Islet precursor cell (in vitro differentiated cells): ENCODE measurements around the gene ASPG.

ENCODE experiments used
- DNase-seq: peaks from one replicate; pipeline ENCODE4 v3.0.0-alpha.2; 2018

ASPG gene

DNA sequence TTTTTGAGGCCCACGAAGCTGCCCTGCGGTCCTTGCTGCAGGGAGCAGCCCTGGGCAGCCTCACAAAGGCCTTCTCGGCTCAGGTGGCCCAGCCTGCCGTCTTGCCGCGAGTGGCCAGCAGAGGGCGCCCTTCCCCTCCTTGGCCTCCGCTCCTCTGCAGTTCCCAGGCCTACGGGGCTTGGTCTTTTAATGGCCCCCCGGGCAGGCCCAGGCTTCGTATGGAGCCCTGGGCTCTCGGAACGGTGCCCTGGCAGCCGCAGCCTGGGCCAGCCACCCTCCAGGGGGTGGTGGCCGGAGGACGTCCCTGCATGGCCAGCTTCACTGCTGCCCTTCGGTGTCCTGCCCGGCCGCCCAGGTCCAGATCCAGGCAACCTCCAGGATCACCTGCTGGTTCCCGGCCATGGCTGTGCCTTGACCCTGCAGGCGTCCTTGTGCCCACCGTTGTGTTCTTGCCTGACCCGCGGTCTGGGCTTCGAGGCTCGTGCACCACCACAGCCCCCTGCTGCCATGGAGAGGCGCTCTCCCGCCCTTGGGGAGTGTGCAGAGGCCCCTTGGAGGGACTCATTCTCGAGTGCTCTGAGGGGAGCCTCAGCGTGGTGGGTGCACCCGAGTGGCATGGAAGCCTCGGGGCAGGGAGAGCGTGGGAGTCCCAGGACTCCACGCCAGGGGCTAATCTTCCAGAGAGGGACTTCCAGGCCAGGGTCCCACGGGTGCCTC, 9.4 kb downstream of the ASPG start:
- DNase-seq, result peak; percentile 89

DNA sequence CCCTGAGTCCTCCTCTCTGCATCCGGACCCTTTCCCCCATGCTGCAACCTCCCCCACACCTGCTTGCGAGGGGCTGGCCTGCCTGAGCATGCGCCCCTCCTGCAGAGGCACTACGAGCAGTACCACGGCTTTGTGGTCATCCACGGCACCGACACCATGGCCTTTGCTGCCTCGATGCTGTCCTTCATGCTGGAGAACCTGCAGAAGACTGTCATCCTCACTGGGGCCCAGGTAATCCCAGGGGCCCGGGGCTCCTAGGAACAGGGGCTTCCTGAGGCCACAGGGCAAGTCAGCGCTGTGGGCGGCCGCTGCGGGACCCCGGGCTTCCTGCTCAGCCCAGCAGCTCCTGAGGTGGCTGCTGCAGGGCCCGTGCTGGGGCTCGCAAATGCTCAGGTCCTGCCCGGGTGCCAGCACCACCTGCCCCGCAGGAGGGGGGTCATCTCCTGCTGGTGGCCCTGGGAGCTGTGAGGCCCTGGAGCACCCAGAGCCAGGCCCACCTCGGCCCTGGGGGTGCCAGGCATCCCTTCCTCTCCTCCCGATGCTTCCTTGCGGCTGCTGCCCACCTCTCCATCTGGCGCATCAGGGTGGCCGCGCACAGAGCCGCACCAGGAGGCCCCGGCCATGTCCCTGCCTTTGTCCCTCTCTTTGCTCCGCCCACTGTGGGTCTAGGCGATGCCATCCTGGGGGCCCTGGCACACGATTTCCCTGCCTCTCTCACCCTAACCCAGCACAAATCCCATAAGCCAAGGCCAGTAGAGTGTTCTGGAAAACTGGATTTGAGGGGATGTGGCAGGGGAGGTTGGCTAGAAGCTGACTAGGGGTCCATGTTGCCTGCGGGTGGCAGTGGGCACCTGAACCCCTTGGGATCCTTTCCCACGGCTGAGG, 10.2 kb downstream of the ASPG start:
- no peak for DNase-seq

DNA sequence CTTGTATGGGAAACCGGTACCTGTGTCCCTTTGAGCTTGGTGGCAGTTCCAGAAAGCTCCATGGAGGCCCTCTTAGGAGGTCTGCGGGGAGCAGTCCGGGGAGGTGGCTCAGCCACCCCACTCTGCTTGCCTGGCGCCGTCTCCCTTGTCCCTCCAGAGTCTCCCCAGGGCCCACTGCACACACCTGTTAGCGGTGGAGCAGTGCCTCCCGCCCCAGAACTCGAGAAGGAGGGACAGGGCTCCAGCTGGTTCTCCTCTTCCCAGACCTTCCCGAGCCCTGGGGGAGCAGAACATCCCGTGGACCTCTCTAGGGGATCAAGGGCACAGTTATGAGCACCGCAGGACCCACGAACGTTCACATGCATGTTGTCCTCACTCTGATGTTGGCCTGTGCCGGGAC, 10.8 kb downstream of the ASPG start:
- DNase-seq, result no peak

DNA sequence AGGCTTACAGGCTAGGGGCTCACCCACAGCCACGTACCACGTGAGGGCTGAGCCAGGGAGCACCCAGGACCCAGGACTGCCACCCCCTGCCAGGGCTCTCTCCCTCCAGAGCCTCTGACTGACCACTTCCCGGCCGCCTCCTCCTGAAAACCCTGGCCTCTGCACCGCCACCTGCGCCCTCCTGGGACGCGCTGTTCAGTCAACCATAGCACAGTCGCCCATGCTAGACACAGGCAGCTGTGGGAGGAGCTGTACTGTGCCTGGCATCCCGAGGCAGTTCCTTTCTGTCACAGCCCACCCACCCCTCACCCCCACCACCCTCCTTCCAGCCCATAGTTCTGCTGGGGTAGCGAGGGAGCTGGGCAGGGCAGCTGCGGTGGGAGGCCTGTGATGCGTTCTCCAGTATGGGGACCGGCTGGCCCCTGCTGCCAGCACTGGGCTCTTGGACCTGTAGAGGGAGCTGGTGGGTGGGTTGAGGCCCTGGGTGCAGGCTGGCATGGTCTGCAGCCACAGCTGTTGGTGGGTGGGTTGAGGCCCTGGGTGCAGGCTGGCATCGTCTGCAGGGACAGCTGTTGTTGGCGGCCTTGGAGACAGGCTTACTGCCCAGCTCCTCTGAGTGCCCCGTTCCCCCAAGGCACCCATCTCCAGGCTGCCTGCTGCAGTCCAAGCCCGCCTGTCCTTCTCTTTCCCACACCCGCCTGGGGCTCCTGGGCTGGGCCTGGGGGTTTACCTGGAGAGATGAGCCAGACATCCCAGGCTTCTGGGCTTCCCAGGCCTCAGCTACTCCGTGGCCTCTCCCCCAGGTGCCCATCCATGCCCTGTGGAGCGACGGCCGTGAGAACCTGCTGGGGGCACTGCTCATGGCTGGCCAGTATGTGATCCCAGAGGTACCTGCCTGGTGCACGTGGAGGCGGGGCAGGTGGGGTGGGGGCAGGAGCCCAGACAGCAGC, 11.5 kb downstream of the ASPG start:
- no peak for DNase-seq

DNA sequence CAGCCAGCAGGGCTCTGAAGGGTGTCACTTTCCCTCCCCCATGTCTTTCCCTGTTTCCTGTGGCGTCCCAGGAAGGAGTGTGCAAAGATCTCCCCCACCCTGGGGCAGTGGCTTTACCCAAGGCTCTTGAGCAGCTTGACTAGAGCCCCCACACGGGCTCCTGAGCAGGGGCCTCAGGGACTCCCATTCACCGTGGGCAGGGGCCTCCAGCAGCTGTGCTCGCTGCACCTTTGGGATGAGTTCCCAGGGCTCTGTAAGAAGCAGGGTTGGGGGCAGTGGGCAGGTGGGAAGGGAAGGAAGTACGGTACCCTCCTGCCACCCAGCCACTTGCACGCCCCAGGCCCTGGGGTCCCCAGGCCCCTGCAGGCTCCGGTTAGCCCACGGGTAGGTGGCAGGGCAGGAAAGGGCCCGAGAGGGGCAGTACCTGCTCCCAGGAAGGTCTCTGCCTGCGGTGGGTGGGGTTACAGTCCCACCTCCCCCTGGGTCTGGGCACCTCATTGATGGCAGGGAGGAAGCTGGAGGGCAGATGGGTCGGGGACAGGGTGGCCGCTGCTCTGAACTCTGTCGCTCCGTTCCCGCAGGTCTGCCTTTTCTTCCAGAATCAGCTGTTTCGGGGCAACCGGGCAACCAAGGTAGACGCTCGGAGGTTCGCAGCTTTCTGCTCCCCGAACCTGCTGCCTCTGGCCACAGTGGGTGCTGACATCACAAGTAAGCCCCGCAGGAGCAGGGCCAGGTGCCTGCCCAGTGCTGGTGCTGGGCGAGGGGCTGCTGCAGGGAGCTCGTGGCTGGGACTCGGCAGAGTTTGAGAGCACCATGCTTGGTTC, 13.0 kb downstream of the ASPG start:
- no peak for DNase-seq

DNA sequence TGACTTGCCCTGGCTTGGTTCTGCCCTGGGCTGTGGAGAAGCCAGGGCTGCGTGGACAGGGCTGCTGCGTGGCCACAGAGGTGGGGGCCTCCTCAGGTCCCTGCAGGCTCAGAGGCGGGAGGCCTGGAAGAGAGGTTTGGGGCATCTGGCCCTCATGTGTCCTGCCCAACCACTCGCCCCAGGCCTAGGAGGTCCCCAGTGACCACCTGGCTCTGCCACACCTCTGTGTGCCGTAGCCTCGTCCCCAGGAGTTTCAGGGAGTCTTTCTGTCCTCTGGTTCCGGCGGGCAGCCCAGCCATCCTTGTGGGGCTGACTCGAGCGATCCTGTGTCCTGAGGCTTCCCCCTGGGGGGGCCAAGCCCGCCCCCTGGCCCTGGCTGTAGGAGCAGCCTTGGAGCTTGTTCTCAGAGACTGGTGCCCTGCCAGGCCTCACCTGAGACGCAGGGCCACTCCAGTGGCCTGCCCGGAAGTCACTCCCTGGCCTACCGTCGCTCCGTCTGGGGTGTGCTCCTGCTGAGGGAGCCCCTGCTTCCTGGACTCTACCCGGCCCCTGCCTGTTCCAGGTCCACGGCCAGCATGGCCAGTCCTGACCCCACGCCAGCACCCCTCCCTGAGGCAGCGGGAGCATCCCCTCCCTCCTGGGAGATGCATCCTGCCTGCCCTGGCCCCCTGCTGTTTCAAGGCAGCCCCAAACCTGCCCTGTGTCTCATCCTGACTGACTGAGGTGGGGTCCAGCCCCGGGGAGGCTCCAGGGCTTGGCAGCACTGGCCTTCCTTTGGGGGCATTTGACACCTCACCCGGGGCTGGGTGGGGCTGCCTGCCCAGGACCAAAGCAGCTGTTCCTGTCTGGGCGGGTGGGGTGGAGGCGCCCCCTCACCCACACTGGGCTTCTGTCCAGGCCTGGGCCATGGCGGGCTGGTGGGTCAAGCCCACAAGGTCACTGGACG, 13.9 kb downstream of the ASPG start:
- no peak for DNase-seq

DNA sequence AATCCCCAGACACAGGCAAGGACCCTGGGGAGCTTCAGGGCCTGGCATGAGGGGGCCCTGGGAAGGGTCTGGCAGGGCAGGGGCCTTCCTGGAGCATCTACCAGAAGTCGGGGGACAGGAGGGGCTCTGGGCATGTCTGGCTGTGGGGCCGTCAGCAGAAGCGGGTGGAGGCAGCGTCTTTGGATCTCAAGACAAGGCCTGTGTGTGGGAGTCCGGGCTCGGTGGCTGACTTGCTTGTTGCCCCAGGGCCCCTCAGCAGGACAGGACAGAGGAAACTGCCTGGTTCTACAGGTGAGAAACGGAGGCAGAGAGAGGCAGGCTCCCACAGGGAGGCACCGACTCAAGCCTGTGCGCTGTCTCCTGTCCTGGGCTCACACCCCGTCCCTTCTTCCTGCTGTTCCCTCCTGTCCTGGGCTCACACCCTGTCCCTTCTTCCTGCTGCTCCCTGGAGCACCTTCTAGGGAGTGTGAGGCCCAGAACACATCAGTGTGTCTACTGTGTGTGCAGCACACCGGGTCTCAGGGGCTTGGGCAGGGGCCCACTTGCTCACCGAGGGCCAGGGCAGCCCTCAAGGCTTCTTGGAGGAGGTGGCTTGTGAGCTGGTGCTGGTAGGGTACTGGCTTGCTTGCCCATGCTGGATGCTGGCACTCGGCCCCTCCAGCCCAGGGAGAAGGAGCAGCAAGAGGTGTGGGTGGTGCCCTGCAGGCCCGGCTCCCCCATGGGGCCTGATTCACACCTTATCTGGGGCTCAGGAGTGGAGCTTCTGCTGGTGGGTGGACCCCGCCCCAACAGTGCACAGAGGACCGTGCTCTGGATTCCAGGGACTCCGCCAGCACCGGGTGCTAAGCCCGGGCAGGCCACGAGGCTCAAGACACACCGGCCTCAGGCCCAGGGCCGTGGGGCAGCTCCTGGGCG, 14.9 kb downstream of the ASPG start:
- DNase-seq, result peak; percentile 61

DNA sequence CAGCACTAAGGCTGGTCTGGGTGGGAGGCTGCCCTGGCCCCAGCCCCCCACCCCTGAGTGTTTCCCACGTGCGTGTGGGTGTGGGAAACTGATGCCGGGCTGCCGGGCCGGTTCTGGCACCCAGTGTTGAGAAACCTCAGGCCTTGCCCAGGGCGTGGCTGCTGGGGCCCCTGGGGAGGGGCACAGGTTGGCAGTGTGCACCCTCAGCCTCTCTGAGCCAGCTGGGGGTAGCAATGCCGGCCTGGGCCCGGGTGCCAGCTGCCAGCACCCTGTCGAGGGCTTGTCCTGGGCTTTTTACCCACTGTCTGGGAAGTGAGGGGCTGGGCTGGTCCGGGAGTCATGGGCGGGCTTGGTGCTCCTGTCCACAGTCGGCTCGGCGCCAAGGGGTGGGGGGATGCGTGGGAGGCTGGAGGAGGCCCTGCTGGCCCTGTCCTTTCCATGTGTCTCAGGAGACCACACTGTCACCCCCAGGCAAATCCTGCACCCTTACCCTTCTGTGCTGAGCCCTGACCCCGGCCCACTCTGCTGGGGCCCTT, 15.7 kb downstream of the ASPG start:
- no peak for DNase-seq

DNA sequence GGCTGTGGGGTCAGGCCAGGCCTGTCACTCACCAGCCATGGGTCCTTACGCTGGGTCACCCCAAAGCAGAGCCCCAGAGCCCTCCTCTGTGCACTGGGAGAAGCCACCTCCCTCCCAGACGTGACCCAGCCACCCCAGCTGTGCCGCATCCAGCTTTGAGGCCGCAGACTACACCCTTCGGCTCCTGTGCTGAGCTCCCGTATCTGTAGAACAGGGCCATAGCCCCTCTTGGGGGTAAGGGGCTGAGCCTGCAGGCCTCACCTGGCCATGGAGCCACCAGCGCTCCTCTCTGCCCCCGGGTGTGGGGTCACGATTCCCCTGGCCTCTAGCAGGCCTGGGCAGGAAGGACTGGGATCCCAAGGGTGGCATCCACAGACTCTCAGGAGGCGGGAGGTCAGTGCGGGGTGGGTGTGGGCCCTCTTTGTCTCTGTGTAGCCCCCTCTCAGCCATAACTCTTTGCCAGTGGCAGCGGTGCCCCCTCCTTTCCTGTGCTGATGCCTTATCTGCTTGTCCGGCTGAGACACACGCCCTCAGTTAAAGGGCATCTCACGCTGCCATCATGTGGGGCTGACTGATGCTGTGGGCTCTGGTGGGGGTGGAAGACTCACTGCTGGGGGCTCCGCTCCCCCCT, 16.3 kb downstream of the ASPG start:
- peak; percentile 46 for DNase-seq

DNA sequence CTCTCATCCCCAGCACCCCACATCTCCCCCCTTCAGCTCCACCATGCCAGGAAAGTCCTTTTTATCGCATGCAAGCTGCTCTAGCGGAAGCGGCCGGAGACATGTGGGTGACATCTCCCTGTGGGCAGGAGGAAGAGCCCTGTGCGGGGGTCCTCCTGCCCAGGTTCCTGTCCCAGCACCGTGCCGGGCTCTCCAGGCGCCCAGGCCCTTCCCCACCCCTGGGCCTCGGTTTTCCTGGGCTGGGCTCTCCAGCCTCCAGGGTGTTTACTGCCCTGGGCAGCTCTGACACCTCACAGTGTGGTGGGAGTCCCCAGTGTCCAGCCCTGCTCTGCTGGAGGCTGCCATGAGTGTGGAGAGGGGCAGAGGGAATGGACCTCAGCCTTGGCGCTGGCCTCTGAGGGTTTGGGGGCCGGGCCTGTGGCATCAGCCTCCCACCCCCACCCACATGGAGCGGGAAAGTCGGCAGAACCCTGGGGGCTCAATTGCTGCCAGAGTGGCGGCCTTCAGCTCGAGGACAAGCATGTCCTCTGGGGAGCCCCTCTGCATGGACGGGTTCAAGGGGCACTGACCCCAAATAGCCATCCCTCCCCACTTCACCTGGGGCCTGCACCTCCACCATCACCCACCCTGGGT, 16.9 kb downstream of the ASPG start:
- peak; percentile 41 for DNase-seq

DNA sequence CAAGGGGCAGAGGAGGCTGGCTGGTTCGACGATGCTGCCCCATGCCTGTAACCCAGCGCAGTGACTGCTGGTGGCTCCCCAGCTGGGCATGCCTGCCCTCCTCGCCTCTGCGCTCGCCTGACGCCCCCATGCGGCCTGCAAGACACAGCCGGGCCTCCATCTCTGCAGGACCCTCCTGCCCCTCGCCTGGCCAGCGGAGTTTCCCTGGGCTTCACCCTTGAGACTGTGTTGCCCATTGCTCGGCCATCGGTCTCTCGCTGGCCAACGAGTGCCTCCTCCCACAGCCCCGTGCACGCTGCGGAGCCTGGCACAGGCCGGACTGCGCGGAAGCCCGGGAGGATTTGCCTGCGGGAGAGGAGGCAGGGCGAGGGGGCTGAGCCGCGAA, 17.6 kb downstream of the ASPG start:
- peak; percentile 50 for DNase-seq

DNA sequence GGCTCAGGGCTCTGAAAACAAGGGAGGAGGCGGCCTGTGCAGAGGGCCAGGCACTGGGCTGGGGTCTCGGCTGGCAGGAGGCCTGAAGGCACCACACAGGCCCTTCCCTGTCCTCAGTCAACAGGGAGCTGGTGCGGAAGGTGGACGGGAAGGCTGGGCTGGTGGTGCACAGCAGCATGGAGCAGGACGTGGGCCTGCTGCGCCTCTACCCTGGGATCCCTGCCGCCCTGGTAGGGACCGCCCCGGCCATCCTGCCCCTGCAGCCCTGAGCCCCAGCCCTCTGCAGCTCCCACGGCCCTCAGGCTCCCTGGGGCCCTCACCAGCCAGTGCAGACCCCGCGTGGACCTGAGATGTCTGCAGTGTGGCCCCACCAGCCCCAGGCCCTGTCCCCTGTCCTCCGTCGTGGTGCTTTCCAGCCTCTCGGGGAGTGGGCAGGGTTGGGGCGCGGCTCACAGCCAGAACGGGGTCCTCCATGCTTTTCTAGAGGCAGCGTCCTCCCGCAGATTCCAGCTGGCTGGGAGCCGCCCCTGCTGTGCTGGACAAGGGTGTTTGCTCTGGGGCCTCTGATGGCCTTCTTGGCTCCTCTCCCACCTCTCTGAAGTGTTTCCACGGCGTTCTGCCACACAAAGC, 18.1 kb downstream of the ASPG start:
- peak; percentile 52 for DNase-seq

DNA sequence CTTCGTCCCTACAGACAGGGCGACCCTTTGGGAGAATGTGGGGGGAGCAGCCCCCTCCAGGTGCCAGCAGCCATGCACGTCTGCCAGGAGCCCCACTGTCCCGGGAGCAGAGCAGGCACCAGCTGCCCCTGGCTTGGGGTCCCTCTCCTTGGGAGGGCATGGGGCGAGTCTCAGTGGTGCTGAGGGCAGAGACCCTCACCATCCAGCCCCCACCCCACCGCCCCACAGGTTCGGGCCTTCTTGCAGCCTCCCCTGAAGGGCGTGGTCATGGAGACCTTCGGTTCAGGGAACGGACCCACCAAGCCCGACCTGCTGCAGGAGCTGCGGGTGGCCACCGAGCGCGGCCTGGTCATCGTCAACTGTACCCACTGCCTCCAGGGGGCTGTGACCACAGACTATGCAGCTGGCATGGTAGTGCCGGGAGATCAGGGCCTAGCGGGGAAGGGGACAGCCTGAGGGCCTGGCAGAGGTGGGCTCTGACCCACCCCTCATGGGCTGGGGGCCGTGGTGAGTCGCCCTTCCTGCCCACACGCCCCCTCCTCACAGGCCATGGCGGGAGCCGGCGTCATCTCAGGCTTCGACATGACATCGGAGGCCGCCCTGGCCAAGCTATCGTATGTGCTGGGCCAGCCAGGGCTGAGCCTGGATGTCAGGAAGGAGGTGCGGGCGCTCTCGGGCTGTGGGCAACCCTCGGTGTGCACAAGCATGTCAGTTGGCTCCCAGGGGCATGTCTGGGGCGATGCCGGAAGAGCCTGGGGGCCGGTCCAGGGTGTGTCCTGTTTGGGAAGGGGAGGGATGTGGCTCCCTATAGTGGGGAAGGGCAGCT, 18.8 kb downstream of the ASPG start:
- peak; percentile 53 for DNase-seq

DNA sequence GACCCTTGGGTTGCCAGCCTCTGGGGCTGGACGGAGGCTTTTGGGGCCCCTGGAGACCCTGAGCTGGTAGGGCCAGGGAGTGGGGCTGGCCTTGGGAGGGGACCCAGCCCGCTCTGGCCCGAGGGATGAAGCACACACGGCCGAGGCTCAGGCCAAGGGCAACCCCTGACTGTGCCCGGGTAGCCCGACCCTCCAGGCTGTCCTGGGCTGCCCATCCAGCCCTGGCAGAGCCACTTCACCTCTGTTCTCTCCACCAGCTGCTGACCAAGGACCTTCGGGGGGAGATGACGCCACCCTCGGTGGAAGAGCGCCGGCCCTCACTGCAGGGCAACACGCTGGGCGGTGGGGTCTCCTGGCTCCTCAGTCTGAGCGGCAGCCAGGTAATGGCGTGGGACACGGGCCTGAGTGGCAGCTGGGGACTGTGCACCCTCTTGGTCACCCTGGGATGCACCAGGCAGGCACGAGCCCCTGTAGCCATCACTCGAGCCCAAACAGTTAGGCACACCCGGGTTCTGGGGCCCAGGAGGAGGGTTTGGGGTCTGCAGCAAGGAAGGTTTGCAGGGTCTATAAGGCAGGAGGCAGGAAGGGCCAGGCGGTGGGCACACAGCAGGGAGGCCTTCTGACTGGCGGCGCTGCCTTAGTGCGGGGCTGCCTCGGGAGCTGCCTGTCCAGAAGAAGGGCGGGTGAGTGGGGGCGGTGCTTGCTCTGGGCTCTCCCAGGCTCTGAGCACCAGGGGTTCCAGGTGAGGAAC, 19.7 kb downstream of the ASPG start:
- DNase-seq, result no peak

DNA sequence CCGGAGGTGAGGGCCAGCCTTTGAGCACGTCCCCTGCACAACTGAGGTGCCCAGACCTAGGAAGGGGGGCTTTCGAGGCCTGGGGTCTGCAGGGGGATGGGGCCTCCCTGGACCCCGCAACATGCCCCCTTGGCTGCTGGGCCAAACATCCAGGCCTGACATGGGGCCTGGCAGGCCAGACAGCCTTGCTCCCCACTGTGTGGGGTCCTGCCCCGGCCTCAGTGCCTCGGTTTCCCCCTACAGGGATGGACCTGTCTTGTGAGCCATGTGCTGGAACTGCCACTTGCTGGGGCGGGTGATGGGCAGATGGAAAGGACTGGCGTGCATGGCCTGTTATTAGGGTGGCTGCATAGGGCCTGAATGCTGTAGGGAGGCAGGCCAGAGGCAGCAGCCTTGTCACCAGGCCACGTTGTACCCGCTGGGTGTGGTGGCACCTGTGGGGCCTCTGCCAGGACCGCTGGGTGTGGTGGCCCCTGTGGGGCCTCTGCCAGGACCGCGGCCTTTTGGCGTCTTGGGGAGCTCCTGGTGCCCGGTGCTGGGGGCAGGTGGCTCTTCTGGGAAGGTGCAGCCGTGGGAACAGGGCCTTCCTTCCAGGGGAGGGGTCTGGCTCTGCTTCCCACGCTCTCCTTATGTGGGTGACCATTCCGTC, 20.4 kb downstream of the ASPG start:
- DNase-seq, result no peak

DNA sequence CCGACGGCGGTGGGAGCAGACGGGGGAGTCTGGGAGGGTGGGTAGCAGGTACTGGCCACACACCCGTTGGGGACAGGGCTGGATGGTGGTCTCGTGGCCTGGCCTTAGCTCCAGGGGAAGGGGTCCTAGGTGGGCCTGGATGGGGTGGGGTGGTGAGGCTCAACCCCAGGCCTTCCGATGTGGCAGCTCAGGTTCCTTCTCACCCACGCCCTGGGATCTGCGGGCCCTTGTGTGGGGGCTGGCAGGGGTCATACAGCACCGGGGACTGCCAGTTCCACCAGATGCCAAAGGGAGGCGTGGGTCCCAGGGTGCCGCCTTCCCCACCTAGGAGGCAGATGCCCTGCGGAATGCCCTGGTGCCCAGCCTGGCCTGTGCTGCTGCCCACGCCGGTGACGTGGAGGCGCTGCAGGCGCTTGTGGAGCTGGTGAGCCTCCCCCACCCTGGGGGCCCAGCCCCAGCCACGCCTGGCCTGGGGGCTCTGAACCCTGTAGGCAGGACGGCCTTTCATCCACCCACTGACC, 21.0 kb downstream of the ASPG start:
- DNase-seq, result no peak
